EH (cell line): ENCODE measurements around the gene MN1.

Source experiments
- DNase-seq: peaks from one replicate; pipeline ENCODE4 v3.0.0-alpha.2; 2015; ENCODE audit warnings: low read depth

MN1 gene

GRCh38 chr22:27740202-27740748, 61.3 kb downstream of the MN1 start:
- no peak for DNase-seq

- no peak for DNase-seq
Observed at GRCh38 chr22:27737521-27737920, 64.0 kb downstream of the MN1 start.

GRCh38 chr22:27734066-27734465, 67.5 kb downstream of the MN1 start:
- no peak for DNase-seq

- no peak for DNase-seq
Observed at GRCh38 chr22:27732841-27733240, 68.7 kb downstream of the MN1 start.

- no peak for DNase-seq
Observed at GRCh38 chr22:27732391-27732790, 69.2 kb downstream of the MN1 start.

- DNase-seq: no peak
Observed at GRCh38 chr22:27731621-27732020, 69.9 kb downstream of the MN1 start.

- no peak for DNase-seq
Observed at GRCh38 chr22:27730641-27731433, 70.7 kb downstream of the MN1 start.

- DNase-seq: no peak
Observed at GRCh38 chr22:27729246-27729645, 72.3 kb downstream of the MN1 start.

- no peak for DNase-seq
Observed at GRCh38 chr22:27727673-27728451, 73.7 kb downstream of the MN1 start.

- peak; percentile 91 for DNase-seq
Observed at GRCh38 chr22:27726686-27727449, 74.7 kb downstream of the MN1 start.

GRCh38 chr22:27726331-27726685, 75.2 kb downstream of the MN1 start:
- no peak for DNase-seq

- no peak for DNase-seq
Observed at GRCh38 chr22:27725661-27726060, 75.9 kb downstream of the MN1 start.

GRCh38 chr22:27724709-27725108, 76.8 kb downstream of the MN1 start:
- DNase-seq: peak; percentile 51

- DNase-seq: no peak
Observed at GRCh38 chr22:27724157-27724556, 77.4 kb downstream of the MN1 start.

GRCh38 chr22:27723708-27724107, 77.8 kb downstream of the MN1 start:
- DNase-seq: no peak

- DNase-seq: no peak
Observed at GRCh38 chr22:27723158-27723557, 78.4 kb downstream of the MN1 start.

GRCh38 chr22:27720860-27721259, 80.7 kb downstream of the MN1 start:
- peak; percentile 17 for DNase-seq

- DNase-seq: peak; percentile 46
Observed at GRCh38 chr22:27719535-27720227, 81.9 kb downstream of the MN1 start.

- no peak for DNase-seq
Observed at GRCh38 chr22:27719036-27719347, 82.6 kb downstream of the MN1 start.

- peak; percentile 96 for DNase-seq
Observed at GRCh38 chr22:27718186-27719035, 83.1 kb downstream of the MN1 start.

GRCh38 chr22:27717094-27717493, 84.5 kb downstream of the MN1 start:
- no peak for DNase-seq
